ENCODE measurements around the gene NSL1. TPM values are rescaled to one million over a fixed set of nuclear protein-coding genes. Genes with fewer than 3 reads are reported as not detected.
A peak's percentile ranks its signal among the peaks of the same experiment; 100 is the strongest.
"Not testable (repeated sequence)": the region's sequence is repeated elsewhere in the genome, so short reads cannot be mapped to it uniquely, and the experiment has no call there.

Gene NSL1
- total and polyA plus RNA-seq, 4 donors: 41.4 to 72.4 (median 50.1) TPM

GRCh38 chr1:212716161-212716560, 75.4 kb downstream of the NSL1 start:
- no peaks in the 10 kb centered on the region for H3K36me3 ChIP-seq (ENCODE audit: control insufficient read depth, insufficient read depth, low read length)
- no peak for DNase-seq (ENCODE audit: low read depth in 4 of 6, low spot score in 6 of 6)
- no peaks in the 10 kb centered on the region for H3K9me3 ChIP-seq (ENCODE audit: control insufficient read depth, insufficient read depth, low read length)
- H3K27ac ChIP-seq (ENCODE audit: low read depth, low read length): no peak overlapping the region
- no CpG with 5 or more reads among the region's 1 CpG for WGBS (ENCODE audit: insufficient coverage)
- no peaks in the 10 kb centered on the region for H3K4me1 ChIP-seq (ENCODE audit: control insufficient read depth, insufficient read depth, low read length)
- no peak overlapping the region for H3K4me3 ChIP-seq (ENCODE audit: low read depth, low read length)
- H3K27me3 ChIP-seq (ENCODE audit: control insufficient read depth, insufficient read depth, low read length): no peaks in the 10 kb centered on the region

- H3K9me3 ChIP-seq (ENCODE audit: control insufficient read depth, insufficient read depth, low read length): no peaks in the 10 kb centered on the region
- WGBS (ENCODE audit: insufficient coverage): 100% methylated on average over 3 of the region's 5 CpGs
- H3K4me3 ChIP-seq (ENCODE audit: low read depth, low read length): no peak overlapping the region
- no peak for DNase-seq (ENCODE audit: low read depth in 4 of 6, low spot score in 6 of 6)
- H3K27me3 ChIP-seq (ENCODE audit: control insufficient read depth, insufficient read depth, low read length): no peaks in the 10 kb centered on the region
- H3K4me1 ChIP-seq (ENCODE audit: control insufficient read depth, insufficient read depth, low read length): no peaks in the 10 kb centered on the region
- no peak overlapping the region for H3K27ac ChIP-seq (ENCODE audit: low read depth, low read length)
- no peaks in the 10 kb centered on the region for H3K36me3 ChIP-seq (ENCODE audit: control insufficient read depth, insufficient read depth, low read length)
Measured at GRCh38 chr1:212713465-212714136, 78.0 kb downstream of the NSL1 start.

GRCh38 chr1:212712451-212713303, 78.9 kb downstream of the NSL1 start:
- Histone ChIP-seq H3K4me1 (ENCODE audit: control insufficient read depth, insufficient read depth, low read length) (no peaks in the 10 kb centered on the region), H3K36me3 (ENCODE audit: control insufficient read depth, insufficient read depth, low read length) (no peaks in the 10 kb centered on the region), H3K9me3 (ENCODE audit: control insufficient read depth, insufficient read depth, low read length) (no peaks in the 10 kb centered on the region), H3K27me3 (ENCODE audit: control insufficient read depth, insufficient read depth, low read length) (no peaks in the 10 kb centered on the region), H3K27ac (ENCODE audit: low read depth, low read length) (no peak overlapping the region), H3K4me3 (ENCODE audit: low read depth, low read length) (no peak overlapping the region)
- DNase-seq (ENCODE audit: low read depth in 4 of 6, low spot score in 6 of 6): no peak
- WGBS (ENCODE audit: insufficient coverage): 78% methylated on average over 3 of the region's 4 CpGs

- WGBS (ENCODE audit: insufficient coverage): 100% methylated on average over 2 of the region's 8 CpGs
Measured at GRCh38 chr1:212711974-212712373, 79.6 kb downstream of the NSL1 start.

GRCh38 chr1:212710566-212710965, 81.0 kb downstream of the NSL1 start:
- Histone ChIP-seq H3K4me3 (ENCODE audit: low read depth, low read length) (no peak overlapping the region), H3K27ac (ENCODE audit: low read depth, low read length) (no peak overlapping the region), H3K27me3 (ENCODE audit: control insufficient read depth, insufficient read depth, low read length) (no peaks in the 10 kb centered on the region), H3K4me1 (ENCODE audit: control insufficient read depth, insufficient read depth, low read length) (no peaks in the 10 kb centered on the region), H3K36me3 (ENCODE audit: control insufficient read depth, insufficient read depth, low read length) (no peaks in the 10 kb centered on the region), H3K9me3 (ENCODE audit: control insufficient read depth, insufficient read depth, low read length) (no peaks in the 10 kb centered on the region)
- DNase-seq (ENCODE audit: low read depth in 4 of 6, low spot score in 6 of 6): no peak
- 85% methylated on average over 6 of the region's 6 CpGs for WGBS (ENCODE audit: insufficient coverage)

More at GRCh38 chr1:212711974-212712373, 79.6 kb downstream of the NSL1 start:
- H3K9me3 ChIP-seq (ENCODE audit: control insufficient read depth, insufficient read depth, low read length); H3K27me3 ChIP-seq (ENCODE audit: control insufficient read depth, insufficient read depth, low read length); DNase-seq (ENCODE audit: low read depth in 4 of 6, low spot score in 6 of 6); H3K4me1 ChIP-seq (ENCODE audit: control insufficient read depth, insufficient read depth, low read length); H3K36me3 ChIP-seq (ENCODE audit: control insufficient read depth, insufficient read depth, low read length); H3K4me3 ChIP-seq (ENCODE audit: low read depth, low read length); H3K27ac ChIP-seq (ENCODE audit: low read depth, low read length): not testable (repeated sequence)

GRCh38 chr1:212703991-212704564, 87.5 kb downstream of the NSL1 start:
- no peak for DNase-seq (ENCODE audit: low read depth in 4 of 6, low spot score in 6 of 6)
- Histone ChIP-seq H3K4me1 (ENCODE audit: control insufficient read depth, insufficient read depth, low read length) (peaks cover 17% of the 10 kb centered on the region), H3K9me3 (ENCODE audit: control insufficient read depth, insufficient read depth, low read length) (no peaks in the 10 kb centered on the region), H3K27me3 (ENCODE audit: control insufficient read depth, insufficient read depth, low read length) (peaks cover 21% of the 10 kb centered on the region), H3K4me3 (ENCODE audit: low read depth, low read length) (no peak overlapping the region), H3K27ac (ENCODE audit: low read depth, low read length) (no peak overlapping the region), H3K36me3 (ENCODE audit: control insufficient read depth, insufficient read depth, low read length) (no peaks in the 10 kb centered on the region)
- 78% methylated on average over 8 of the region's 9 CpGs for WGBS (ENCODE audit: insufficient coverage)

- WGBS (ENCODE audit: insufficient coverage): no CpG with 5 or more reads among the region's 1 CpG
Measured at GRCh38 chr1:212702672-212703071, 88.9 kb downstream of the NSL1 start.

GRCh38 chr1:212701910-212702309, 89.7 kb downstream of the NSL1 start:
- no peaks in the 10 kb centered on the region for H3K9me3 ChIP-seq (ENCODE audit: control insufficient read depth, insufficient read depth, low read length)
- peaks cover 43% of the 10 kb centered on the region for H3K27me3 ChIP-seq (ENCODE audit: control insufficient read depth, insufficient read depth, low read length)
- no peak overlapping the region for H3K4me3 ChIP-seq (ENCODE audit: low read depth, low read length)
- no peak overlapping the region for H3K27ac ChIP-seq (ENCODE audit: low read depth, low read length)
- WGBS (ENCODE audit: insufficient coverage): no CpG with 5 or more reads among the region's 1 CpG
- no peaks in the 10 kb centered on the region for H3K36me3 ChIP-seq (ENCODE audit: control insufficient read depth, insufficient read depth, low read length)
- peaks cover 24% of the 10 kb centered on the region for H3K4me1 ChIP-seq (ENCODE audit: control insufficient read depth, insufficient read depth, low read length)
- no peak for DNase-seq (ENCODE audit: low read depth in 4 of 6, low spot score in 6 of 6)

More at GRCh38 chr1:212702672-212703071, 88.9 kb downstream of the NSL1 start:
- peaks cover 24% of the 10 kb centered on the region for H3K4me1 ChIP-seq (ENCODE audit: control insufficient read depth, insufficient read depth, low read length)
- DNase-seq (ENCODE audit: low read depth in 4 of 6, low spot score in 6 of 6): no peak
- no peak overlapping the region for H3K27ac ChIP-seq (ENCODE audit: low read depth, low read length)
- no peaks in the 10 kb centered on the region for H3K9me3 ChIP-seq (ENCODE audit: control insufficient read depth, insufficient read depth, low read length)
- peaks cover 35% of the 10 kb centered on the region for H3K27me3 ChIP-seq (ENCODE audit: control insufficient read depth, insufficient read depth, low read length)
- H3K4me3 ChIP-seq (ENCODE audit: low read depth, low read length): no peak overlapping the region
- H3K36me3 ChIP-seq (ENCODE audit: control insufficient read depth, insufficient read depth, low read length): no peaks in the 10 kb centered on the region

GRCh38 chr1:212700892-212701819, 90.4 kb downstream of the NSL1 start:
- 6% methylated on average over 24 of the region's 27 CpGs for WGBS (ENCODE audit: insufficient coverage)
- peak in 2 of 6 donors; percentile 67 to 72 for DNase-seq (ENCODE audit: low read depth in 4 of 6, low spot score in 6 of 6)
- H3K27me3 ChIP-seq (ENCODE audit: control insufficient read depth, insufficient read depth, low read length): peaks cover 50% of the 10 kb centered on the region

More at GRCh38 chr1:212700892-212701819, 90.4 kb downstream of the NSL1 start:
- Histone ChIP-seq H3K4me1 (ENCODE audit: control insufficient read depth, insufficient read depth, low read length) (peaks cover 24% of the 10 kb centered on the region), H3K27ac (ENCODE audit: low read depth, low read length) (no peak overlapping the region), H3K9me3 (ENCODE audit: control insufficient read depth, insufficient read depth, low read length) (no peaks in the 10 kb centered on the region), H3K4me3 (ENCODE audit: low read depth, low read length) (peak overlapping the region; percentile 47), H3K36me3 (ENCODE audit: control insufficient read depth, insufficient read depth, low read length) (no peaks in the 10 kb centered on the region)

All from spinal cord (tissue), 10 donors.